HG03469 (cell line): ENCODE results near the gene CANT1.
"Not testable (repeated sequence)": the region's sequence is repeated elsewhere in the genome, so short reads cannot be mapped to it uniquely, and the experiment has no call there.

Experiments used
- ATAC-seq: cut with Tn5 transposase; IDR thresholded peaks from one replicate; pipeline ENCODE4 v1.9.1; 2021; ENCODE audit warnings: mild to moderate bottlenecking, moderate library complexity, moderate number of reproducible peaks; ENCODE audit not compliant: unreplicated experiment

CANT1 gene

GRCh38 chr17:79028496-79029326 is 19.1 kb upstream of the CANT1 start:
- no peak for ATAC-seq

DNA sequence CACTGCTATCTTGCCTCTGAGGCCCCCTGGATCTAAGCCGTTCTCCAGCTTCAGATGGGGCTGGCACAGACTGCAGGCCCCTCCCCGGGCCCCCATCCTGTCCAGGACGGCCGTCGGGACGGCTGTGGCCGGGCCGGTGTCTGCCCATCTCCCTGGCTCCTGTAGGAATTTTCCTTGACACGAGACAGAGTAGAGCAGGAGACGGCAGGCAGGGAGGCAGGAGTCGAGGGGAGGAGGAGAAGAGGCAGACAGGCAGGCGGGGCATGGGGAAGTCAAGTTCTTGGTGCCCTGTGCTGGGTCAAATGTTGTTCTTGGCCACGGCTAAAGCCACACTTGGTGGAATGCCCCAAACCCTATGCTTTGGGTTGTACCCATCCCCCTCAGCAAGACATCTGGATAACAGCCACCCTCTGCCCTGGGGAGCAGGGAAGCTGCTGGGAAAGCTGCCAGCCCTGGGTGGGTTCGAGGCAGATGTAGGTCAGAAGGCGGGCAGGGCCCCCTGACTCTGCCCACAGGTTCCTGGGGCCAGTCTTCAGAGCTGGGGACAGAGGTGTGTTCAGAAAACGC is 18.4 kb upstream of the CANT1 start:
- ATAC-seq, result no peak

DNA sequence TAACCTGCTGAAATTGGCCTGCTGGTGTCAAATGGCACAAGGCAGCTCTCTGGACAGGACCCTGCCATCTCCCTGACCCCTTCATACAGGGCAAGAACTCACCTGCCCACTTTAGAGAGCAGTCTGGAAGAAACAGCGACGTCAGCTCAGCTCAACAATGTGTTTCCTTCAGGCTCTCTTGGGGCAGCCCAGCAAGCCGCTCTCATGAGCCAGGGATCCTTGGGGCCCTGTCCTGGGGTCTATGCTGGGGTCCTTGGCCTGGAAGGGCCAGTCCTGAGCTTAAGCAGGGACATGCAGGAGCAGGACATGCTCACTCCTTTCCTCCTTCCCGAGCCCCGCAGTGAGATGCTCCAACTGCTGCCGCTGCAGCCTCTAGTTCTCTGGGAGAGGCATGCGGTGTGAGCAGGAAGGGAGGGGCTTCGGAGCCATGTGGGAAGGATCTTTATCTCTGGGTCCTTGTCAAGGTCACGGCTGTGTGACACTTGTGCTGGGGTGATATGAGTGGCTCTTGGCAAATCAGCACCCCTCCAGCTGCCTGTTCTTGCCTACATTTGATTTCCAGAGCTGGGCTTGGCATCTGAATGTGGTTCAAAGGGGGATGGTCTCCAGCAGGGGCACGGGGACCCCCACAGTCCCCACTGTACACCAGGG is 17.8 kb upstream of the CANT1 start:
- no peak for ATAC-seq

GRCh38 chr17:79026376-79027273 is 17.1 kb upstream of the CANT1 start:
- no peak for ATAC-seq

- no peak for ATAC-seq
These were observed 15.6 kb upstream of the CANT1 start for GRCh38 chr17:79024901-79025737.

DNA sequence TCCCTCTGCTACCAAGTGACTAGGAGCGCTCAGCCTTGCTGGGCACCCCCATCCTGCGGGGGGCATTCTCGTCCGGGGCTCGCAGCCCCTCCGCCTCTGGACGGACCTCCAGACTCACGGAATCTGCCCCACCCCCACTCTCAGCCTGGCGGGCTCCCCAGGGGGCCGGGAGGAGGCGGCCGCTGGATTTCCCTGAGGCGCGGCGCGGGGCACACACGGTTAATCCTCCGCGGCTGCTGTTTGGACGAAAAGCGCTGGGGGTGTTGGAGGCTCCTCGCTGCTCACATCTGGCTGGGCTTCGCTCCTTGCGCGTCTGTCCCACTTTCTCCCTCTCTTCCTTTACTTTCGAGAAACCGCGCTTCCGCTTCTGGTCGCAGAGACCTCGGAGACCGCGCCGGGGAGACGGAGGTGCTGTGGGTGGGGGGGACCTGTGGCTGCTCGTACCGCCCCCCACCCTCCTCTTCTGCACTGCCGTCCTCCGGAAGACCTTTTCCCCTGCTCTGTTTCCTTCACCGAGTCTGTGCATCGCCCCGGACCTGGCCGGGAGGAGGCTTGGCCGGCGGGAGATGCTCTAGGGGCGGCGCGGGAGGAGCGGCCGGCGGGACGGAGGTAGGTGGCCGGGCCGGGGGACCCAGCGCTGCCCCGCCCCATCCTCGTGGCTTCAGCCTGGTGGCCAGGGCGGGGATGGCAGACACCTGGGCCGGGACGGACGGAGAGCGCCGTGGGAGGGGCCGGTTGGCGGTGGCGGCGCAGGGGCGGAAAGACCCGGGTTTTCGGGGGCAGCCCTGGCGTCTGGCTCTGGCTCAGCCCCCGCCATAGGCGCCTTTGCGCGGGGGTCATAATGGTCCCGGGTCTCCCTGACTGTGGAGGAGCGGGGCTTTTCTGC is 14.6 kb upstream of the CANT1 start, which contains the start of gene C1QTNF1:
Gene C1QTNF1 (plus strand): TSS at position 284 of the 886 bp plus-strand sequence. CDS start 19,800 bp downstream, outside the sequence.
- ATAC-seq, result no peak

GRCh38 chr17:79023180-79023705 is 13.7 kb upstream of the CANT1 start:
- no peak for ATAC-seq

- no peak for ATAC-seq
These were observed 13.0 kb upstream of the CANT1 start for GRCh38 chr17:79022507-79022991.

DNA sequence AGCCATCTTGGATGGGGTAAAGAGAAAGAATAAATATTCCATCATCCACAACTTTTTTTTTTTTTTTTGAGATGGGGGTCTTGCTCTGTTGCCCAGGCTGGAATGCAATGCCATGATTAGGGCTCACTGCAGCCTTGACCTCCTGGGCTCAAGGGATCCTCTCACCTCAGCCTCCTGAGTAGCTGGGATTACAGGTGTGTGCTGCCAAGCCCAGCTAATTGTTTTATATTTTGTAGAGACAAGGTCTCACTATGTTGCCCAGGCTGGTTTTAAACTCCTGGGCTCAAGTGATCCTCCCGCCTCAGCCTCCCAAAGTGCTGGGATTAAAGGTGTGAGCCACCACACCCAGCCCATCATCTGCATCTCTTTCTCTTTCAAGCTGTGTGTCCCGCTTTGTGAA is 12.4 kb upstream of the CANT1 start:
- ATAC-seq, result not testable (repeated sequence)

DNA sequence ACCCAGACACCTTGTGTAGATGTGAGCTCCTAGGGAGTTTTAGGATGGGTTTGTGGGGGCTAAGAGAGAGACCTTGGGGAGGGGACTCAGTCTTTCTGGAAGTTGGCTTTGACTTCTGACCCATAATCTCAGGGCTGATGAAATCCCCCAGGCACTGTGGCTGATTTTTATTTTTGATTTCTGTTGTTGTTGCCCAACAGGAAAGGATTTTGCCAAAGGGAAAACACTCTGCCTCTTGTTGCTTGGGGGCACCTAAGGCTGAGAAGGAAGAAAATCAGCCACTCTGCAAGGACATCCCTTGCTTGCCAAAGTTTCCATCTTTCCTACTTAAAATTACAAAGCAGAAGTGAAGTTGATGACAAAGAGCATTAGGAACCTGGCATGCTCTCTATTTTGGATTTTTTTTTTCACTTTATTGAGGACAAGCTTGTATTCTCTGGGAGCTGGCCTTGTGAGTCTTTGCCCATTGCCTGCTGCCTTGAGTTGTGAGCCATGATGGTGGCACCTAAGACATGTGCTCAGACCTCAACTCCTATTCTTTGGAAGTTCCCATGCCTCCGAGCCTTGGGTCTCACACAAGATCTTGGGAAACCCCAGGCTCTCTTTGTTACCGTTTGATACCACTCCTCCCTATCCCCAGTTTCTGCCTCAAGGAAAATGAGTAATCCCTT is 11.2 kb upstream of the CANT1 start:
- no peak for ATAC-seq

DNA sequence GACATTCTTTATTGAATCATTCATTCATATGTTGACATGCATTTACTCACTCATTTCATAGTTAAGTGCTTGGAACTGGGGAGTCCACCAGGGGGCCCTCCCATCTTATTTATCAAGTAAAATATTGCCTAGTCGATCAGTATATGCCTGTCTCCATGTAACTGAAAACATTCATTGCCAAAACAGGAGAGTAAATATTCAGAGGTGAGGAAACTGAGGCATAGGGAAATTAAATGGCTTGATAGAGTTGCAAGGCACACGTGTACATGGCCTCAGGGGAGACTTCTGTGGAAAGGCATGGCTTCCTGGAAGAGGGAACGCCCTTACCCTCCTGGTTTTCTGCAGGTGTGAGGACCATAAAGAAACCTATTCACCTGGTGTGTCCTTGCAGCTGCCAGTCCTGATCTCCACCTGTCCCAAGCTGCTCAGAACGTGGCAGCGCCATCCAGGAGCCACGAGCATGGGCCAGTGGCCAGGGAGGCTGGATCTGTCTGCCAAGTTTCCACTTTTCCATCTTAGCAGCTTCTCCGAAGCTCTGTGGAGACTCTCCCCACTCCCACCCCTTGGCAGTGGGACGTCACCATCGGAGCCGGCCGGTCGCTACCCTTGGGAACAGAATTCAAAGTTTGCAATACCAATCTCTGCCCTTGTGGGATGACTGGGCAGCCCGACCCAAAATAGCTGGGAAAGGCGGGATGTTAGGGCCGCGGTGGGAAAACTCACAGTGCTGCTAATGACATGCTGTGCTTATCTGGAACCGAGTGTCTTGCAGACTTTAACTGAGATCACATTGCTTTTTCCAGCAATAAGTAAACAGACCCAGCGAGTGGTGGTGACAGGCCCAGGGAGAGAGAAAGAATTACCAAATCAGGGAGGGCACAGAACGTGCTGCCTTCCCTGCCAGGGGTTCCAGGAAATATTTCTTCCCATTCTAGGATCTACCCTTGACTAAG is 10.3 kb upstream of the CANT1 start:
- no peak for ATAC-seq

DNA sequence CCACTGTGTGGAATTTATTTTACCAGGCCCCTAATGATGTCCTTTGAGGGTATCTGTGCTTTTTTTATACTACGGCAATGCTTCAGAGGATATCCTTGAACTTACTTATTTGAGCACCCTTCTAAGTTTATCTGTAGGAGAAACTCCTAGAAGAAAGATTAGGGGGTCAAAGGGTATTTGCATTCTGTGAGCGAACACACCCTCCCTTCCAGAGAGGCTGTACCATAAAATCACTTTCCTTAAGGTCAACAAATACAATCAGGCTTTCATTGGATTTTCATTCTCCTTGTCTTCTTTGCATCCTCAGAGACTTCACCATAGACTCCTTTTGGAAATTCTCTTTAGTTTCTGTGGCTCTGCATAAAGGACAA is 9.7 kb upstream of the CANT1 start:
- ATAC-seq, result no peak

DNA sequence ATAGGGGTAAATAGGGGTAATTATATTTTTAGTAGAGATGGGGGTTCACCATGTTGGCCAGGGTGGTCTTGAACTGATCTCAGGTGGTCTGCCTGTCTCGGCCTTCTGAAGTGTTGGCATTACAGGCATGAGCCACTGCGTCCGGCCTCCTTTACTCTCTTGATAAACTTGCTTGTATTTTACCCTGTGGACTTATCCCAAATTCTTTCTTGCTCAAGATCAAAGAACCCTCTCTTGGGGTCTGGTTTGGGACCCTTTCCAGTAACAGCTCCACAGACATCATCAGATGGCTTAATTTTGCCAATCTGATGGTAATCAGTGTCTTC is 8.8 kb upstream of the CANT1 start:
- ATAC-seq, result no peak

- ATAC-seq, result no peak
These were observed 8.2 kb upstream of the CANT1 start for GRCh38 chr17:79017546-79018369.

GRCh38 chr17:79014158-79014758 is 4.7 kb upstream of the CANT1 start:
- ATAC-seq, result no peak

DNA sequence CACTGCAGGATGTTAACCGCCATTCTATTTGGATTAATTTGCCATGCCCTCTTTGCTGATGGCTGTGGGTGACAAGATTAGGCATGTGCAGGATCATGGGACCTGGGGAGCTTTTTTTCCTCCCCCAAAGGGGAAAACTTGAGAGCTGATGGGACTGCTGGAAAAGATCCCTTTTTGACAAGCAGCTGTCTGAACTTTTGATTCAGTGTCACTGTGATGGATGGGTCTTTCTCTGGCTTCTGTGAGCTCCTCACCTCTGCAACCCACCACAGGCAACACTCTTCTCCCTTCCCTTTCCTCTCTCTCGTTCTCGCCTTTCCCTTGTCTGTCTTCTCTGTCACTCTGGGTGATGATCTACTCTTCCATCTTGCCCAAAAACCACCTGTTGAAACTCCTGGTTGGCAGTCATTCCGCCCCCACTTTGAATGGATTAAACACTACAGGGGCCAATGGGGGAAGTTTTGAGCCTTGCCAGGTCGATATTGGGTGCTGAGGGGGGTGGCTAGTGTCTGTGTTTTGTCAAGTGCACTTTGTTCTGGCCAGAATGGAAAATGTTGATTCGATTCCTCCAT is 3.1 kb upstream of the CANT1 start:
- no peak for ATAC-seq
